HG03457 (cell line): ENCODE results near the gene MYL5.
"Not testable (repeated sequence)": the region's sequence is repeated elsewhere in the genome, so short reads cannot be mapped to it uniquely, and the experiment has no call there.

Experiments used
- ATAC-seq: cut with Tn5 transposase; IDR thresholded peaks from one replicate; pipeline ENCODE4 v1.9.1; 2021; ENCODE audit warnings: moderate number of reproducible peaks; ENCODE audit not compliant: unreplicated experiment

Gene MYL5

GRCh38 chr4:635851-636627 is 38.3 kb upstream of the MYL5 start:
- ATAC-seq: no peak

GRCh38 chr4:636628-637159 is 37.6 kb upstream of the MYL5 start:
- no peak for ATAC-seq

- no peak for ATAC-seq
These were observed 36.6 kb upstream of the MYL5 start for GRCh38 chr4:637536-638280.

- ATAC-seq: not testable (repeated sequence)
These were observed 32.0 kb upstream of the MYL5 start for GRCh38 chr4:642366-642765.

GRCh38 chr4:646460-646859 is 27.9 kb upstream of the MYL5 start:
- no peak for ATAC-seq

GRCh38 chr4:647481-647880 is 26.9 kb upstream of the MYL5 start:
- no peak for ATAC-seq

- ATAC-seq: no peak
These were observed 25.6 kb upstream of the MYL5 start for GRCh38 chr4:648579-649292.

- ATAC-seq: no peak
These were observed 25.1 kb upstream of the MYL5 start for GRCh38 chr4:649293-649625.

GRCh38 chr4:649751-650310 is 24.5 kb upstream of the MYL5 start:
- ATAC-seq: no peak

GRCh38 chr4:650461-650860 is 23.9 kb upstream of the MYL5 start:
- ATAC-seq: no peak

- no peak for ATAC-seq
These were observed 23.1 kb upstream of the MYL5 start for GRCh38 chr4:650951-651883.

GRCh38 chr4:651884-652642 is 22.3 kb upstream of the MYL5 start:
- no peak for ATAC-seq

GRCh38 chr4:653080-653821 is 21.1 kb upstream of the MYL5 start:
- ATAC-seq: no peak

GRCh38 chr4:653831-654502 is 20.4 kb upstream of the MYL5 start:
- ATAC-seq: no peak

GRCh38 chr4:654503-654845 is 19.9 kb upstream of the MYL5 start:
- ATAC-seq: no peak

- no peak for ATAC-seq
These were observed 19.4 kb upstream of the MYL5 start for GRCh38 chr4:654871-655463.

- no peak for ATAC-seq
These were observed 18.7 kb upstream of the MYL5 start for GRCh38 chr4:655464-656151.
